Endodermal cell (in vitro differentiated cells): ENCODE data around the gene CACNA1D. TPM values are rescaled to one million over a fixed set of nuclear protein-coding genes. Genes with fewer than 3 reads are reported as not detected.

Experiments
- DNase-seq: peaks from one replicate; pipeline ENCODE4 v3.0.0-alpha.2; 2017
- H3K27ac ChIP-seq: 2 replicates; pipeline ENCODE4 v1.5.1; 2013; ENCODE audit warnings: mild to moderate bottlenecking, low read depth, low read length, moderate library complexity
- H3K27me3 ChIP-seq: 2 replicates; pipeline ENCODE4 v1.6.1; 2013; ENCODE audit warnings: mild to moderate bottlenecking, low read length, moderate library complexity; ENCODE audit not compliant: insufficient read depth, control insufficient read depth, poor library complexity, severe bottlenecking
- H3K36me3 ChIP-seq: 2 replicates; pipeline ENCODE4 v1.7.0; 2013; ENCODE audit warnings: mild to moderate bottlenecking, low read length, moderate library complexity; ENCODE audit not compliant: control insufficient read depth, insufficient read depth
- H3K4me1 ChIP-seq: one replicate; pipeline ENCODE4 v1.7.0; 2013; ENCODE audit warnings: low read length; ENCODE audit not compliant: control insufficient read depth, insufficient read depth
- H3K4me3 ChIP-seq: 2 replicates; pipeline ENCODE4 v1.5.1; 2013; ENCODE audit warnings: mild to moderate bottlenecking, low read length, moderate library complexity
- H3K9ac ChIP-seq: 2 replicates; pipeline ENCODE4 v1.6.1; 2013; ENCODE audit warnings: mild to moderate bottlenecking, low read length, moderate library complexity; ENCODE audit not compliant: poor library complexity, severe bottlenecking; ENCODE audit errors: extremely low read depth
- H3K9me3 ChIP-seq: 2 replicates; pipeline ENCODE4 v1.6.1; 2013; ENCODE audit warnings: mild to moderate bottlenecking, low read length, moderate library complexity; ENCODE audit not compliant: control insufficient read depth
- H3K27ac Mint-ChIP-seq: 2 replicates; pipeline ENCODE4 v1.8.0; 2020; ENCODE audit warnings: mixed read lengths
- H3K27me3 Mint-ChIP-seq: 2 replicates; pipeline ENCODE4 v1.8.0; 2021; ENCODE audit warnings: mild to moderate bottlenecking, mixed read lengths; ENCODE audit not compliant: insufficient read depth
- H3K36me3 Mint-ChIP-seq: 2 replicates; pipeline ENCODE4 v1.8.0; 2020; ENCODE audit warnings: low read depth, mixed read lengths
- H3K4me1 Mint-ChIP-seq: 2 replicates; pipeline ENCODE4 v1.8.0; 2020; ENCODE audit warnings: mixed read lengths
- H3K4me3 Mint-ChIP-seq: 2 replicates; pipeline ENCODE4 v1.8.0; 2020; ENCODE audit warnings: mild to moderate bottlenecking, moderate library complexity, mixed read lengths
- H3K9me3 Mint-ChIP-seq: 2 replicates; pipeline ENCODE4 v1.8.0; 2020; ENCODE audit warnings: mild to moderate bottlenecking, mixed read lengths
- WGBS, 2 experiments: methylation state at CpG; one replicate each; pipeline versions ENCODE4 v1.1.5 to v1.1.7; 2013; ENCODE audit warnings: missing lambda C conversion rate in 2 of 2, mixed read lengths in 1 of 2; ENCODE audit not compliant: insufficient coverage in 1 of 2, insufficient read length in 1 of 2; 5-methylcytosine and 5-hydroxymethylcytosine counted together
- total RNA-seq, 2 donors: library from RNA; stranded (reverse); fragmentation: NEBNext Ultra II Directional in 1 of 2; extraction: Animal tissue kit (Norgen Biotek cat#: 25700) in 1 of 2; gene quantifications; 2 replicates in 1 of 2; 3 replicates in 1 of 2; pipeline ENCODE4 v1.2.1, GENCODE V29; 2021
- TF ChIP-seq, protein P1 (sequence below): fragments of 200-600 bp; sonication (generic); conservative IDR thresholded peaks from 2 replicates; pipeline ENCODE4 v1.5.0; 2021; ENCODE audit warnings: antibody characterized with exemption, mild to moderate bottlenecking

Gene CACNA1D
- total RNA-seq, 2 donors from 2014 or later, result 2.2 to 3.8 TPM

DNA sequence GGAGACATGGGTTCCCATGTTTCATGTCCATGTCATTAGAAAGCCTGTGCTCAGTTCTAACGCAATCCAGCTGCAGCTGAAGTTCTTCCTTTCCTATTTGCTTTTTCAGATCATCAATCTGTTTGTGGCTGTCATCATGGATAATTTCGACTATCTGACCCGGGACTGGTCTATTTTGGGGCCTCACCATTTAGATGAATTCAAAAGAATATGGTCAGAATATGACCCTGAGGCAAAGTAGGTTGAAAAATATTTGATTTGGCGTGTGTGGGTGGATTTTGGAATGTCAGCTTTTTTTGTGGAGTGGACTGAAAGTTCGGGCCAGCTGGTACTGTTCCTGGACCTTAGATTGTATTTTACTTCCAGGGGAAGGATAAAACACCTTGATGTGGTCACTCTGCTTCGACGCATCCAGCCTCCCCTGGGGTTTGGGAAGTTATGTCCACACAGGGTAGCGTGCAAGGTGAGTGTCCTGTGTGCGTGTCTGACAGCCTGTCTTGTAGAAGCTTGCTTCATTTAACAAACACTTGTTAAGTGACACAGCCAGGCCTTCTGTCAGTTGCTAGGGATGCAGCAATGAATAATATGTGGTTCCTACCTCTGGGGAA lies 282.2 kb downstream of the CACNA1D start:
- peaks cover 17% of the 10 kb centered on the region for H3K4me1 Mint-ChIP-seq
- H3K27me3 Mint-ChIP-seq, result no peaks in the 10 kb centered on the region
- Histone ChIP-seq H3K36me3 (no peaks in the 10 kb centered on the region), H3K4me1 (peaks cover 2% of the 10 kb centered on the region), H3K9ac (no peak overlapping the region), H3K27me3 (no peaks in the 10 kb centered on the region), H3K9me3 (no peaks in the 10 kb centered on the region), H3K27ac (no peak overlapping the region), H3K4me3 (no peak overlapping the region)
- TF ChIP-seq, protein P1, sequence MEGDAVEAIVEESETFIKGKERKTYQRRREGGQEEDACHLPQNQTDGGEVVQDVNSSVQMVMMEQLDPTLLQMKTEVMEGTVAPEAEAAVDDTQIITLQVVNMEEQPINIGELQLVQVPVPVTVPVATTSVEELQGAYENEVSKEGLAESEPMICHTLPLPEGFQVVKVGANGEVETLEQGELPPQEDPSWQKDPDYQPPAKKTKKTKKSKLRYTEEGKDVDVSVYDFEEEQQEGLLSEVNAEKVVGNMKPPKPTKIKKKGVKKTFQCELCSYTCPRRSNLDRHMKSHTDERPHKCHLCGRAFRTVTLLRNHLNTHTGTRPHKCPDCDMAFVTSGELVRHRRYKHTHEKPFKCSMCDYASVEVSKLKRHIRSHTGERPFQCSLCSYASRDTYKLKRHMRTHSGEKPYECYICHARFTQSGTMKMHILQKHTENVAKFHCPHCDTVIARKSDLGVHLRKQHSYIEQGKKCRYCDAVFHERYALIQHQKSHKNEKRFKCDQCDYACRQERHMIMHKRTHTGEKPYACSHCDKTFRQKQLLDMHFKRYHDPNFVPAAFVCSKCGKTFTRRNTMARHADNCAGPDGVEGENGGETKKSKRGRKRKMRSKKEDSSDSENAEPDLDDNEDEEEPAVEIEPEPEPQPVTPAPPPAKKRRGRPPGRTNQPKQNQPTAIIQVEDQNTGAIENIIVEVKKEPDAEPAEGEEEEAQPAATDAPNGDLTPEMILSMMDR, result no peak
- no peaks in the 10 kb centered on the region for H3K36me3 Mint-ChIP-seq
- H3K9me3 Mint-ChIP-seq, result no peaks in the 10 kb centered on the region
- no peak overlapping the region for H3K4me3 Mint-ChIP-seq
- DNase-seq, result no peak
- whole genome bisulfite sequencing, 2 experiments, result 90 to 93% methylated on average over 8 to 9 of the region's 9 CpGs
- no peak overlapping the region for H3K27ac Mint-ChIP-seq

DNA sequence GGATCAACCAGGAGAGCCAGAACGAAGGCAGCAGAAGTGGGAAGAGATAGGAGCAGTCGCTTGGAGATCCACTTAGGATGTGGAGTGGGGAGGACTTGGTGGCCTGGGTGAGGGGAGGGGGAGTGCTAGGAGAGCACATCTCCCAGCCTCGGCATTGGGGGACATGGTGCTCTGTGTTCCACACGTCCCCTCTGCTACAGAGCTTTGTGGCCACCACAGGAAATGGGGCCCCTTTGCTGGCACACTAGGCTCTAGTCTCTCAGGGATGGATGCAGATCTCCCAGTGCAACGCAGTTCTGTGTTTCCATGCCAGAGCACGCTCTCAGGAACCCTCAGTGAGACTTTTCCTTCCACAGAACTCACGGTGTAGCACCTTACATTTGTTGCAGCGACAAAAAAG lies 283.1 kb downstream of the CACNA1D start:
- no peak overlapping the region for H3K27ac Mint-ChIP-seq
- no peaks in the 10 kb centered on the region for H3K9me3 Mint-ChIP-seq
- Histone ChIP-seq H3K27ac (no peak overlapping the region), H3K9ac (no peak overlapping the region), H3K4me3 (no peak overlapping the region), H3K27me3 (no peaks in the 10 kb centered on the region), H3K4me1 (peaks cover 2% of the 10 kb centered on the region), H3K36me3 (no peaks in the 10 kb centered on the region), H3K9me3 (no peaks in the 10 kb centered on the region)
- no peak for DNase-seq
- H3K4me1 Mint-ChIP-seq, result peaks cover 17% of the 10 kb centered on the region
- H3K27me3 Mint-ChIP-seq, result no peaks in the 10 kb centered on the region
- H3K4me3 Mint-ChIP-seq, result no peak overlapping the region
- WGBS, 2 experiments, result 89 to 94% methylated on average over 7 to 8 of the region's 8 CpGs
- no peaks in the 10 kb centered on the region for H3K36me3 Mint-ChIP-seq
- TF ChIP-seq, protein P1, result no peak

DNA sequence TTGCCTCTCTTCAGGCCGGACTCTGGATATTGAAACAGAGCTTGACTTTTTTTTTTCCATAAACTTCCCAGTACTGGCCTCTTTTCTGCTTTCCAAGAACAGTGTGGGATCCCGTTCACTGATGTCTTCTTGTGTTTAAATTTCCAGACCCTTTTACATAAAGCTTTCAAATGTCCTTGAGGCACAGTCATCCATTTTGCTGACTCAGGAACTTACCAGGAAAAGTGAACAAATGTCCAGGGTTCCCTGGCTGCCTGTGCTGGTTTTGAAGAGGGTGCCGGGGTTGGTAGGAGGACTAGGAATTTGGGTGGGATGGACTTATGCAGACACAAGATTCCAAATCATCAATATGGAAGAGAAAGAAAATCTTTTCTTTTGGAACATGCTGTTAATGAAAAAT lies 283.7 kb downstream of the CACNA1D start:
- WGBS, 2 experiments, result 92 to 100% methylated on average over 2 to 3 of the region's 3 CpGs
- Histone ChIP-seq H3K4me1 (peaks cover 2% of the 10 kb centered on the region), H3K9me3 (no peaks in the 10 kb centered on the region), H3K9ac (no peak overlapping the region), H3K27ac (no peak overlapping the region), H3K36me3 (no peaks in the 10 kb centered on the region), H3K4me3 (no peak overlapping the region), H3K27me3 (no peaks in the 10 kb centered on the region)
- DNase-seq, result no peak
- Mint-ChIP-seq H3K4me1 (peaks cover 17% of the 10 kb centered on the region), H3K4me3 (no peak overlapping the region), H3K9me3 (no peaks in the 10 kb centered on the region), H3K27ac (no peak overlapping the region), H3K36me3 (no peaks in the 10 kb centered on the region), H3K27me3 (no peaks in the 10 kb centered on the region)
- TF ChIP-seq, protein P1, result no peak
